ENCODE results near the gene IKBKG.
A peak's percentile ranks its signal among the peaks of the same experiment; 100 is the strongest.
"Not testable (repeated sequence)": the region's sequence is repeated elsewhere in the genome, so short reads cannot be mapped to it uniquely, and the experiment has no call there.

IKBKG gene

DNA sequence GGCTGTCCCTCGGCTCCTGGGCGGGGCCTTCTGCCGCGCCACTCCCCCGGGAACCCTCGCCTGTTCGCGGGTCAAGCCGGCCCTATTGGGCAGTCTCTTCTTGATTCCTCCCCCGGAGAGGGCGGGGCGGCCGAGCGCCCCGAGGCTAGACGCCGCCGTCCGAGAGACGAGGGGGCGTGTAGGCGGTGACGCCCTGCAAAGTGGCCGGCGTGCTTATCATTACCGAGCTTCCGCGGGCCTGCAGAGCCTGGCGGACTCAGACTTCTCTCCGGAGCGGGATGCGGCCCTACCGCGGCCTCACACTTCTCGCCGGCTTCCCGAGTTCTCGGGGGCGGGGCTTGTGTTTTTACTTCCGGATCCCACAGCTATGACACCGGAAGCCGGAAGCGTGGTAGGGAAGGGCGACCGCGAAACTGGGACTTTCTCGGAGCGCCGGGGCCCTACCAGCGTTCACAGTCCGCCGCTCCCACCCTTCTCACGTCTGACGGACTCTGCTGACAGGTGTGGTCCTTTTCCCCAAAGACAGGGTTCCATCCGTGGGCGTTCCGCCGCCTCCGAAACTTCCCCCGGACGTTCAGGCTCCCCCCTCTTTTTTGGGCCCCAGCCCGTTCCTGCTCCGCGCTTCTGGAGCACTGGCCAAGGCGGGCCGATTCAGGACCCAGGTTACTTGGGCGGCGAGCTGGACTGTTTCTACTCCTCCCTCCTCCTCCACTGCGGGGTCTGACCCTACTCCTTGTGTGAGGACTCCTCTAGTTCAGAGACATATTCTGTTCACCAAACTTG is at the start of gene IKBKG:
IKBKG (plus strand) TSS at position 376 of the 783 bp plus-strand sequence. CDS start 4,383 bp downstream, outside the sequence.
- peak; percentile 87 for DNase-seq

- DNase-seq, result not testable (repeated sequence)
Measured at GRCh38 chrX:154501423-154501822, 46.0 kb upstream of the IKBKG start.

DNA sequence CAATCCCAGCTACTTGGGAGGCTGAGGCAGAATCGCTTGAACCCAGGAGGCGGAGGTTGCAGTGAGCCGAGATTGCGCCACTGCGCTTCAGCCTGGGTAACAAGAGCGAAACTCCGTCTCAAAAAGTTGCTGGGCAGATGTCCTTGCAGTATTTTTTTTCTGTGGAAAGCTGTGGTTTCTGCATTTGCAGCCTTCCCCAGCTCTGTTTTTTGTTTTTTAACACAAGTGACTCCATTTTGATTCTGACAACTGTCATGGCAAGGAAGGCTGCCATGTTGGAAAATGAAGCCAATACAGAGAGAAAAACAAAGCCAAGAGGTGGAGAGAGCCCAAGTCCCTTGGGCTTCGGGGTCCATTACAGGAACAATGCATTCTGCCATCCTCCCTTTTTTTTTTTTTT is 45.3 kb upstream of the IKBKG start:
- DNase-seq, result no peak

DNA sequence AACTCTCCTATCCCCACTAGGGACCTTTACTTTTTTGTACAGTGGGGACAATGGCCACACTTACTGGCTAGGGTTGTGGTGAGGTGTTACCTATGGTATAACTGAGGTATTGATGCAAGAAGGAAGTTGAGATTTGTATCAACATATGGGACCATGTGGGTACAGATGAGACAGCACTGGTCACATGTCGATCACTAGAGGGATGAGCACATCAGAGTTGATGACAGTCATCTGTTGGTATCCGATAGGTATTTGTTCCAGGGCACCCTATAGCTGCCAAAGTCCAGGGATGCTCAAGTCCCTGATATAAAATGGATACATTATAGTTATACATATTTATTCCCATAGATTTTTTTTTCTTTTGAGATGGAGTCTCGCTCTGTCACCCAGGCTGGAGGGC is 44.4 kb upstream of the IKBKG start:
- DNase-seq, result no peak

- DNase-seq, result no peak
Measured at GRCh38 chrX:154505734-154506133, 41.7 kb upstream of the IKBKG start.

DNA sequence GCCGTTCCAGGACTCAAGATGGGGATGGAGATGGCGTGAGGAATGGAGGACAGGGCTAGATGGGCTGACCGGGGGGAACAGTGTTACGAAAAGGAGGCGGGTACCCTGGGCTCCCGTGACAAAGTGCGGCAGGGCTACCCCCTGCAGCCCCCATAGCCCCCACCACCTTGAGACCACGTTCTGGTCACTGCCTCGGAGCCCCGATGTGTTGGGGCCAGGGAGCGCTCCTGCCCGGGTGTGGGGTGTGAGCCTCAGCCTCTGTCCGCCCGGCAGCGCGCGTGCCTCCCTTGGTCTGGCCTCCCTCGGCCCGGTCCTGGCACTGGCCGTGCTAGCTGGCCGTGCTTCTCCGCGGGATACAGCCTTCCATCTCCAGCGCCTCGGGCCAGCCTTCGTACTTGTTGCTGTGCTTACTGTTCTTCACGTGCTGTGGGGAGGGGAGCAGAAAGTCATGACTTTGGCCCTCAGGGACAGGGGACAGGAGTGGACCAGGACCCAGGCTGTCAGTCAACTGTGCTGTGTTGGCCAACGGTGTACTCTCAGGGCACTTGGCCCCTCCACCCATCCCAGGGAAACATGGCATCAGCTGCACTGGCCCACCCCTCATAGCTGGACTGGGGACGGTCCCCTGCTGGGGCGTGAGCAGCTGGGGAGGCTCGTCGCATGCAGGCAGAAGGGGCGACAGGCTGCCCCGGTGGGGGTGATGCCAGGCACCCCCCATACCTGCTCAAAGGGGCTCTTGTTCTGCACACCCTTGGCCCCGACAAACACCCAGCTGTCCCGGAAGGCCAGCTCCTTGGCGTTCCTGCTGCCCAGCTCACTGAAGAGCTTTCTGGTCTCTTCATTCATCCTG is 40.7 kb upstream of the IKBKG start:
- DNase-seq, result no peak

DNA sequence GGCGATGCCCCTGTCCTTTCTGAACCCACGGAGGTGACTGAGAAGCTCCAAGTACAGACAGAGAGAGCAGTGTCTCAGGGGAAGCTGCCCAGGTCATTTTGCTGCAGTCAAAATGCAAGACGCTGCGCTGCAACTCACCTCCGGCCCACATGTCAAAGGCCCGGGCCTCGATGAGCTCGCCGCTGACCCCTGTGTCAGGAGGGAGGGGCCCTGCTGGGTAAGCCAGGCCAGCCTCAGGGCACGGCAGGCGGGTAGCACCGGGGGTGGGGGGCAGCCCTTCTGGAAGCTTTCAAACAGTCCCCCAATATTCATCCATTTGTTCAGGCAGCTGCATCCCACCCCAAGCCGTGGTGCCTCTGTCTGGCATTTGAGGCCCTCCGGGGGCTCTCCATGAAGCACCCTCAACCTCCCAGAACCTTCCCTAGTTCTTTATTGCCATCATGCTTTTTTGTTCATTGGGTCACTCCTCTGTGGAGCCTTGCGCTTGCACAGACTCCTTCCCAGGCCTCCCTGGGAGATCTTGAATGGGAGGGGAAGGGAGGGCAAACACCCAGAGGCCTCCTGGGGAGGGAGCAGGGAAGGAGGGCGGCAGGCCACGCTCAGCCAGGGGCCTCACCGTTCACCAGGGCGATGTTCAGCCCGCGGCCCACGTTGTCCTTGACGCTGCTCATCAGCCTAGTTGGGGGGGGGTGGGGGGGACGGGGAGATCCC is 39.6 kb upstream of the IKBKG start:
- DNase-seq, result no peak

DNA sequence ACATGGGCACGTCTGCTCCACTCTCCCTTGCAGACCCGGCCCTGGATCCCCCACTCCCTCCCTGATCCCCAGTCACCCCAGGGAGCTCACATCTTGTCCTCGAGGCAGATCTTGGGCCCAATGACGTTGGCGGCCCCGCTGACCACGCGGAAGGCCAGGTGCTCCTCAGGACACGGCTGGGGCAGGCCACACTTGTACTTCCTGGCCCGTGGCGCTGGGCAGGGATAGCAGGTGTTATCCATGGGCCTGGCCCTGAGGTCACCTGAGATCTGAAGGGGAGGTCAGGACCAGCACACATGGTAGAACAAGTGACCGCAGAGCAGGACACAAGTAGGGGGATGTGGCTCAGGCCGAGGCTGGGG is 39.1 kb upstream of the IKBKG start:
- DNase-seq, result no peak

- DNase-seq, result no peak
Measured at GRCh38 chrX:154509455-154509854, 38.0 kb upstream of the IKBKG start.

DNA sequence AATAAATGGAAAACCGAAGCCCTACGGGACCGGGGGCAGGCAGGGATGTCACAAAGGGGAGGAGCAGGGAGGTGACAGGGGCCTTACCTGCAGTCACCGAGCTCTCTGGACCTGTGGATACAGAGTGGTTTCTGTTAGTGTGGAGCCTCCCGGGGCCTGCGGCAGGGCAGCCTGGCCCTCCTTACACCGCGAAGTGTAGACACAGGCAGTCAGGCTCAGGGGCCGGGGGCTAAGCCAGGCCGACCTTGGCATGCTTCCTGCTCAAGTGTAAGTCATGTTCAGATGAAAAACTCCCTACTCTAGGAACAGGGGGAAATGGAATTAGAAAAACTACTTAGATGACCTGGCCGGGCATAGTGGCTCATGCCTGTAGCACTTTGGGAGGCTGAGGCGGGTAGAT is 35.7 kb upstream of the IKBKG start:
- no peak for DNase-seq

DNA sequence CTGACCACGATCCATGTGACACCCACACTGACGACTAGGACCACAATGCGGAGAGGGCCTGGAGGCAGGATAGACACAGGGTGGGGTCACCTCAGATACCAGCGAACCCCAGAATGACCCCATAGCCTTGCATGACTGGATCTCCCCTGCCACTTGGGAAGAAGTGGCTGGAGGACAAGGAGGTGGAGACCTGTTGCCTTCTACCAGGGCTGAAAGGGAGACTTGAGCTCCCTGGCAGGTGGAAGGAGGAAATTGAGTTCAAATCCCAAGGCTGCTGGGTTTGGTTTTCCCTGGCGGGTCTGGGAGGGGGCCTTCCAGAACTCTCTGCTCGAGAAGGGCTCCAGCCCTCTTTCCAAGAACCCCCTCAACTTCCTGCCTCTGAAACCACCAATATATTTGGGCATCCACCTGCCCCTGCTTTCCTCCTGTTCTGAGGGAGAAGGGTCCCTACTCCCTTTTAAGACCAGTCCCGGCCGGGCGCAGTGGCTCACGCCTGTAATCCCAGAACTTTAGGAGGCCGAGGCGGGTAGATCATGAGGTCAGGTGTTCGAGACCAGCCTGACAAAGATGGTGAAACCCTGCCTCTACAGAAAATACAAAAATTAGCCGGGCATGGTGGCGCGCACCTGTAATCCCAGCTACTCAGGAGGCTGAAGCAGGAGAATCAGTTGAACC is 34.4 kb upstream of the IKBKG start:
- DNase-seq, result no peak

- no peak for DNase-seq
Measured at GRCh38 chrX:154513716-154514115, 33.7 kb upstream of the IKBKG start.

- DNase-seq, result no peak
Measured at GRCh38 chrX:154515090-154515965, 32.1 kb upstream of the IKBKG start.

DNA sequence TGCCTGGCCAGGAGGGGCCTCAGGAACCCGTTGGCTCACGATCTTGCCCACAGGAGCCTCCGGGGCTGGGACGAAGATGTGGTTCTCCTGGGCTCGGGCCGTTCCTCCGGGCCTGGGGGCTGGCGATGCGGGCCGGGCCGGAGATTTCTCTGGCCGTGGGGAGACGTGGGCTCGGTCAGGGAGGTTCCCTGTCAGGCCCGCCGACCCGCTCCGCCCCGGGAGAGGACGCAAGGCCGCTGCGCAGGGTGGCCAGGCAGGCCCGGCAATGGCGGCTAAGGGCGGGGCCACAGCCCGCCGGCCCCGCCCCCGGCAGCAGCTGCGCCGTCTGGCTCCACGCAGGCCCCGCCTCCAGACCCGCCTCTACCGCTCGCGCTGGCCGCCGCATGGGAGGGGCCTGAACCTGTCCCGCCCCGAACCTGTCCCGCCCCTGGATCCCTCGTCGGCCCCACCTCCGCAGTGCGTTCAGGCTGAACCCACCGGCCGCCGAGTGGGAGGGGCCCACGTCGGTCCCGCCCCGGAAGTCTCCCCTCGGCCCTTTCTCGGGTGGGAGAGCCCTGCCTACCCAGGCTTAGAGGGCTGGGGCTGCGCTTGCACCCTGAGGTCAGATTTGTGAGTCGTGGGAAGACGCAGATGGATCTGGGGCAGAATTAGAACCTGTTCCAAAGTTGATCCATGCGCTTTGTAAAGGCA is 31.3 kb upstream of the IKBKG start, which contains the start of gene FAM3A:
FAM3A (minus strand) TSS at position 267 of the 690 bp plus-strand sequence. CDS start 460 bp downstream, outside the sequence.
- DNase-seq, result peak; percentile 83

GRCh38 chrX:154516656-154517100 is 30.7 kb upstream of the IKBKG start:
- no peak for DNase-seq

DNA sequence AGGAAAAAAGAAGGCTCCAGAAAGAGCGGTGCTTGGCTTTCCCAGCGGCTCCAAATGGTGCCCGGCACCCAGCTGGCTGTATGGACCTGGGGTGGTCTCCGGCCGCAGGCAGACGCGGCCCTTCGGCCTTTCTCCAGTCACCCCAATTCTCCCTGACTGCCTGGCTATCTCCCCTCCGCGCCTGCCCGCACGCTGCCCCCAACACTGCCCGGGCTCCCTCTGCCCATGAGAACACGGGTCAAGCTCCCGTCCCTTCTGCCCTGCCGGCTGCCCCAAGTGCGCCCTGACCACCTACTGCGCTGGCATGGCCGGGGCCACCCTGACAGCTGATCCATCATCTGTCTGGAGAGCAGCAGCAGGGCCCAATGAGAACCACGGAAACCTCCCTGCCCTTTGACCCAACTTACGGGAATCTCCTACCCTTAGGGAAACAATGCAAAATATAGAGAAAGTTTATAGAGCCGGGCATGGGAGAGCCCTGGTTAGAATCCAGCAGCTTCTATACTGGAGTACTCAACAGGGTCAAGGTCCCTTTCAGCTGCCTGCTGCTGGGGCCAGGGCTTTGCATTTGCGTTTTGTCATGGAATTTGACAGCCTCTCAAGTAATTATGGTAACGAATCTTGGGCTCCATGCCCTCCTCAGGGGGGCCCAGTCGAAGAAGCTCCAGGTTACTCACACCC is 30.2 kb upstream of the IKBKG start:
- no peak for DNase-seq

DNA sequence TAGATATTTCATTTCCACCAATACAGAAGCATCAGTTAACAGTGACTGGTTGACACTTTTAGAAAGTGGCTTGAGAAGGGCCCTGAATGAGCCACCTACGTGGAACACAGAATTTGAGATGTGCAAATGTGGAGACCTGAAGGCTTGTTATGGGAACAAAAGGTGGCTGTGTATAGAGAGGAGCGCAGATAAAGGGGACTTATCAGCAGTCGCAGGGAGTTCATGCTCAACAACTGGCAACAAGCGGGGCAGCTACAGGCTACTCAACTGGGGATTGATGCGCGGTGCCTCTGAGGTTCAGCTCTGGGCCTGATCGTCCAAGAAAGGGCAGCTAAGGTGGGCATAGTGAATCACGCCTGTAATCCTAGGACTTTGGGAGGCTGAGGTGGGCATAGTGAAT is 28.0 kb upstream of the IKBKG start:
- DNase-seq, result no peak

DNA sequence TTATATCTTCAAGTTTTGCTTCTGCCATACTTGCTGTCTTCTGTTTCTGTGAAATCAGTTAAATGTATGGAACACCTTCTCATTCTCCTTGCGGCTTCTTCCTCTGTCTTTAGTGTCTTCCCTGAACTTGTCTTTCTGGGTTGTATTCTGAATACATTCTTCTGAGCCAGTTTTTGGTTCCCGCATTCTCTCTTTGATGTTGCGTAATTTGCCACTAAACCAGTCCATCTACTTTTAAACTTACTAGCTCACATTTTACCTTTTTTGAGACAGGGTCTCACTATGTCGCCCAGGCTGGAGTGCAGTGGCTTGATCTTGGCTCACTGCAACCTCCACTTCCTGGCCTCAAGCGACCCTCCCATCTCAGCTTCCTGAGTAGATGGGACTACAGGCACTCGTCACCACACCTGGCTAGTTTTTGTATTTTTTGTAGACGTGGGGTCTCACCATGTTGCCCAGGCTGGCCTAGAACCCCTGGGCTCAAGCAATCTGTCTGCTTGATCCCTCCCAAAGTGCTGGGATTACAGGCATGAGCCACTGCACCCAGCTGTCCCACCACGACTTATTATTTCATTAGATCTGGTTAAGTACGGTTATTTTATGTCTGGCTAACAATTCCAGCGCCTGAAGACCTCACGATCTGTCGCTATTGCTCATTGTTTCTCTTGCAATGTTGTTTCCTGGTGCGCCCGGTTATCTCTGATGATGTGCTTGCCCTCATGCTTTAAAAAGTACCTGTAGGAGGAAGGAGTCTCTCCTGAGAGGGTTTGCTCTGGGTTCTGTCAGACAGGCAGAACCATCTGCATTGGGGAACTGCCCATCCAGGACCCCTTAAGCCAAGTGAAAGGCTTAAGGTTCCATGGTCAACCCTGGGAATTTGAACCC is 21.6 kb upstream of the IKBKG start:
- DNase-seq, result no peak

GRCh38 chrX:154526901-154527675 is 20.3 kb upstream of the IKBKG start:
- DNase-seq, result no peak
